CD4-positive, alpha-beta T cell treated with Interleukin-2 at 100 ng/mL for 4 hours (primary cell): Measurements from ENCODE around the gene POTEM.
"Not testable (repeated sequence)": the region's sequence is repeated elsewhere in the genome, so short reads cannot be mapped to it uniquely, and the experiment has no call there.

Source experiments
- DNase-seq: peaks from one replicate; pipeline ENCODE4 v3.0.0-alpha.2; 2020; ENCODE audit warnings: low spot score

The POTEM gene

GRCh38 chr14:19038060-19038664 lies 70.9 kb downstream of the POTEM start:
- DNase-seq: not testable (repeated sequence)

- not testable (repeated sequence) for DNase-seq
Measured at GRCh38 chr14:19038785-19039184, 71.6 kb downstream of the POTEM start.

- DNase-seq: not testable (repeated sequence)
Measured at GRCh38 chr14:19043384-19043783, 76.2 kb downstream of the POTEM start.
